Measurements from ENCODE around the gene PPIE. TPM values are rescaled to one million over a fixed set of nuclear protein-coding genes. Genes with fewer than 3 reads are reported as not detected.

Gene PPIE
- total and polyA plus RNA-seq, 2 of the 8 experiments (the other 6 are each of a cell fraction or from before 2014, with no cell fraction given) = 38.9 to 56.1 TPM

GRCh38 chr1:39800471-39800835, 61.8 kb downstream of the PPIE start (continued):
- no peak for TF ChIP-seq TEAD4 (IDR thresholded peaks at IDR 0.05; ENCODE audit: low read depth, low read length)
- TF ChIP-seq EP300 (IDR thresholded peaks at IDR 0.05; ENCODE audit: borderline replicate concordance in 1 of 2, low read depth in 2 of 2, low read length in 2 of 2) = no peak
- TF ChIP-seq RAD21 (IDR thresholded peaks at IDR 0.05 in 1 of 2, conservative IDR thresholded peaks at IDR 0.05 in 1 of 2; ENCODE audit: low read depth in 2 of 2, low read length in 2 of 2) = no peak
- no peak for TF ChIP-seq SIX5 (IDR thresholded peaks at IDR 0.05; ENCODE audit: low read depth, low read length)
- TF ChIP-seq TAF7 (optimal IDR thresholded peaks at IDR 0.05; ENCODE audit: borderline replicate concordance, low read depth, low read length) = no peak
- TF ChIP-seq SP4 (IDR thresholded peaks at IDR 0.05; ENCODE audit: low read length) = no peak
